Measurements from ENCODE around the gene AP1G2. TPM values are rescaled to one million over a fixed set of nuclear protein-coding genes. Genes with fewer than 3 reads are reported as not detected.

The AP1G2 gene
- polyA plus RNA-seq, 1 of the 3 experiments (the other 2 are of a cell fraction), result 88.3 TPM

GRCh38 chr14:23555882-23556699 lies 11.5 kb downstream of the AP1G2 start, which contains the start of gene THTPA (continued):
- peak; percentile 96 for TF ChIP-seq ZBTB33 (IDR thresholded peaks at IDR 0.05; ENCODE audit: borderline replicate concordance, low read depth)
- peak; percentile 89 for TF ChIP-seq MXI1 (IDR thresholded peaks at IDR 0.05; ENCODE audit: low read depth, low read length)
- peak; percentile 91 for TF ChIP-seq YY1 (IDR thresholded peaks at IDR 0.05; ENCODE audit: low read depth)
- TF ChIP-seq USF1 (IDR thresholded peaks at IDR 0.05; ENCODE audit: borderline replicate concordance, low read depth), result no peak
- peak; percentile 84 for TF ChIP-seq MAX (IDR thresholded peaks at IDR 0.05; ENCODE audit: low read depth)
- TF ChIP-seq RAD21 (IDR thresholded peaks at IDR 0.05; ENCODE audit: low read length), result no peak
- no peak; the same call in 1 of the 2 replicates for TF ChIP-seq RFX5 (IDR thresholded peaks at IDR 0.05; ENCODE audit: low read length)
- no peak for TF ChIP-seq REST (IDR thresholded peaks at IDR 0.05; ENCODE audit: low read depth, low read length)
- TF ChIP-seq RCOR1 (IDR thresholded peaks at IDR 0.05; ENCODE audit: low read length), result no peak
- TF ChIP-seq EZH2phosphoT487 (IDR thresholded peaks at IDR 0.05; ENCODE audit: borderline replicate concordance, low read depth), result no peak
- TF ChIP-seq GATA2 (CRISPR knock-in tag; IDR thresholded peaks at IDR 0.05), result no peak
- TF ChIP-seq NRF1 (IDR thresholded peaks at IDR 0.05; ENCODE audit: low read depth, low read length), result no peak
- no peak for TF ChIP-seq EP300 (IDR thresholded peaks at IDR 0.05; ENCODE audit: borderline replicate concordance in 1 of 2, low read depth in 1 of 2, low read length in 1 of 2)
- TF ChIP-seq TEAD4 (IDR thresholded peaks at IDR 0.05; ENCODE audit: borderline replicate concordance, insufficient read depth), result no peak
